HPDE6-E6E7 (cell line): ENCODE measurements around the gene TECRL.

ENCODE experiments used
- DNase-seq: peaks from one replicate; pipeline ENCODE4 v3.0.0; 2011; ENCODE audit warnings: missing footprints; ENCODE audit errors: extremely low spot score

Gene TECRL

GRCh38 chr4:64409300-64409699 lies at the start of gene TECRL:
TECRL (minus strand) TSS chr4:64409450; CDS start chr4:64409351, 99 bp downstream.
- no peak for DNase-seq

- DNase-seq: no peak
Observed at GRCh38 chr4:64432674-64433073, 23.4 kb upstream of the TECRL start.

GRCh38 chr4:64430933-64431332 lies 21.7 kb upstream of the TECRL start:
- no peak for DNase-seq

GRCh38 chr4:64417974-64418373 lies 8.7 kb upstream of the TECRL start:
- no peak for DNase-seq

- DNase-seq: no peak
Observed at GRCh38 chr4:64407000-64407399, 2.2 kb downstream of the TECRL start.

- no peak for DNase-seq
Observed at GRCh38 chr4:64405761-64406160, 3.5 kb downstream of the TECRL start.

GRCh38 chr4:64402684-64403083 lies 6.6 kb downstream of the TECRL start:
- DNase-seq: no peak

- DNase-seq: no peak
Observed at GRCh38 chr4:64399313-64400109, 9.7 kb downstream of the TECRL start.

GRCh38 chr4:64394469-64394868 lies 14.8 kb downstream of the TECRL start:
- no peak for DNase-seq

GRCh38 chr4:64388252-64388651 lies 21.0 kb downstream of the TECRL start:
- DNase-seq: no peak

GRCh38 chr4:64385220-64385619 lies 24.0 kb downstream of the TECRL start:
- no peak for DNase-seq

- DNase-seq: no peak
Observed at GRCh38 chr4:64384237-64385203, 24.7 kb downstream of the TECRL start.

- no peak for DNase-seq
Observed at GRCh38 chr4:64368741-64369140, 40.5 kb downstream of the TECRL start.

GRCh38 chr4:64361399-64361740 lies 47.9 kb downstream of the TECRL start:
- DNase-seq: no peak

GRCh38 chr4:64360664-64361398 lies 48.4 kb downstream of the TECRL start:
- DNase-seq: no peak

- DNase-seq: no peak
Observed at GRCh38 chr4:64359489-64359888, 49.8 kb downstream of the TECRL start.

- no peak for DNase-seq
Observed at GRCh38 chr4:64353904-64354303, 55.3 kb downstream of the TECRL start.

- no peak for DNase-seq
Observed at GRCh38 chr4:64341711-64342110, 67.5 kb downstream of the TECRL start.

- DNase-seq: no peak
Observed at GRCh38 chr4:64340218-64341110, 68.8 kb downstream of the TECRL start.

- no peak for DNase-seq
Observed at GRCh38 chr4:64334964-64335363, 74.3 kb downstream of the TECRL start.

- DNase-seq: no peak
Observed at GRCh38 chr4:64330143-64330542, 79.1 kb downstream of the TECRL start.
